IMR-90 (cell line): ENCODE measurements around the gene UNC5B.

Source experiments
- MXI1 ChIP-seq: IDR thresholded peaks from 2 replicates; pipeline ENCODE4 v1.6.1; 2012; ENCODE audit warnings: low read depth, mild to moderate bottlenecking, low read length, moderate library complexity, borderline replicate concordance
- POLR2A ChIP-seq: IDR thresholded peaks from 2 replicates; pipeline ENCODE4 v1.6.1; 2012; ENCODE audit warnings: mild to moderate bottlenecking, low read depth, low read length
- RCOR1 ChIP-seq: IDR thresholded peaks from 2 replicates; pipeline ENCODE4 v1.6.1; 2012; ENCODE audit warnings: mild to moderate bottlenecking, low read length, improper control_type of control experiment; ENCODE audit not compliant: insufficient replicate concordance
- TF ChIP-seq, protein P1 (sequence below): conservative IDR thresholded peaks from 2 replicates; pipeline ENCODE4 v1.5.1; 2012; ENCODE audit warnings: mild to moderate bottlenecking, low read depth, low read length, improper control_type of control experiment

DNA sequence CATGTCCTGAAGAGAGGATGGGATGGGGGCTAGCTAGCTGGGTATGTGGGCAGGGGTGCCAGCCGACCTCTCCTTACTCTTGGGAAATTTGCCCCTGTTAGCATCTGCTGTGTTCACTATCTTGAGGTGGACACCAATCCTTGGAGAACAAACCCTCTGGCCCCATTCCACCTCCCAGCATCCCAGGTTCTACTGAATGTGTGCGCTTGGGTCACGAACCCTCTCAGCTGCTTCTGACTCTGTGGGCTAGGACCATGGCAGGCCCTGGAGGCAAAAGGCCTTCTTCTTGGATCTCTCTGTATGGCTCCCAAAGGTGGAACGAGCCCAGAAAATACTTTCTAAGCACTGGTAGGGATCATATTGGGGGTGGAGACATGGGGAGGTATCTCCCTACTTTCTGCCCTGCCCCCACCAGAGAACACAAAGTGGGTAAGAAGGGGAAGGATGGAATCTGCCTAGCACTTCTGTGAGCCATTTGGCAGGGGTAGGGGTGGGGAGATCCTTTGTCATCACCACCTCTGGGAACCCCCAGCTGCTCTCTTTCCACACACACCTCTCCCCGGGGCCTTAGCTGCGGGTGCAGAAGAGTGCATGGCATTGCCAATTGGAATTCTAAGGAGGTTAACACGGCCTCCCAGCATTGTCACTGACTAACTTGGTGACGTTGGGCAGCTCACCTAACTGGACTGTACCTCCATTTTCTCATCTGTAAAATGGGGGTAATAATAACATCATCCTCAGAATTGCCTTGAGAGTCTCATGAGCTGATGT, 7.7 kb downstream of the UNC5B start:
- TF ChIP-seq POLR2A (no peak), MXI1 (no peak), RCOR1 (no peak)
- TF ChIP-seq, protein P1, sequence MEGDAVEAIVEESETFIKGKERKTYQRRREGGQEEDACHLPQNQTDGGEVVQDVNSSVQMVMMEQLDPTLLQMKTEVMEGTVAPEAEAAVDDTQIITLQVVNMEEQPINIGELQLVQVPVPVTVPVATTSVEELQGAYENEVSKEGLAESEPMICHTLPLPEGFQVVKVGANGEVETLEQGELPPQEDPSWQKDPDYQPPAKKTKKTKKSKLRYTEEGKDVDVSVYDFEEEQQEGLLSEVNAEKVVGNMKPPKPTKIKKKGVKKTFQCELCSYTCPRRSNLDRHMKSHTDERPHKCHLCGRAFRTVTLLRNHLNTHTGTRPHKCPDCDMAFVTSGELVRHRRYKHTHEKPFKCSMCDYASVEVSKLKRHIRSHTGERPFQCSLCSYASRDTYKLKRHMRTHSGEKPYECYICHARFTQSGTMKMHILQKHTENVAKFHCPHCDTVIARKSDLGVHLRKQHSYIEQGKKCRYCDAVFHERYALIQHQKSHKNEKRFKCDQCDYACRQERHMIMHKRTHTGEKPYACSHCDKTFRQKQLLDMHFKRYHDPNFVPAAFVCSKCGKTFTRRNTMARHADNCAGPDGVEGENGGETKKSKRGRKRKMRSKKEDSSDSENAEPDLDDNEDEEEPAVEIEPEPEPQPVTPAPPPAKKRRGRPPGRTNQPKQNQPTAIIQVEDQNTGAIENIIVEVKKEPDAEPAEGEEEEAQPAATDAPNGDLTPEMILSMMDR = no peak
